T47D (cell line): ENCODE data around the gene KIF15.
"Not testable (repeated sequence)": the region's sequence is repeated elsewhere in the genome, so short reads cannot be mapped to it uniquely, and the experiment has no call there.

Source experiments
- DNase-seq, 2 experiments: peaks; one replicate each; pipeline versions ENCODE4 v3.0.0 to v3.0.0-alpha.2; 2011 to 2012; ENCODE audit warnings: low read depth in 1 of 2, low spot score in 1 of 2
- JUND ChIP-seq: IDR thresholded peaks from 2 replicates; pipeline ENCODE4 v1.6.1; 2012; ENCODE audit warnings: low read depth
- in situ Hi-C: cut with HindIII; loops from 2 replicates; pipeline ENCODE4 v1.10.0; 2016; ENCODE audit warnings: low sequenced_read_pairs, low pct_unique_long_range_greater_than_20kb

The KIF15 gene

DNA sequence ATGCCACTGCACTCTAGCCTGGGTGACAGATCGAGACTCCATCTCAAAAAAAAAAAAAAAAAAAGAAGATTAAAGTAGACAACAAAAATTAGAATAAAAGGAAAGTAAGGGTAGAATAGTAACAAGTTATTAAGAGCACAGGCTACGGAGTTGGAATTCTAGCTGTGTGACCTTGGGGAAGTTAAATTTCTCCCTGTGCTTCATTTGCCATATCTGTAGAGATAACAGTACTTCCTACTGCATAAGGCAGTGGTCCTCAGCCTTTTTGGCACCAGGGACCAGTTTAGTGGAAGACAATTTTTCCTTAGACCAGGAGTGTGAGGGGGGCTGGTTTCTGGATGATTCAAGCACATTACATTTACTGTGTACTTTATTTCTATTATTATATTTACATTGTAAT lies 71.4 kb downstream of the KIF15 start:
- in situ Hi-C loops: no loop called here
- no peak for DNase-seq
- TF ChIP-seq JUND: no peak

DNA sequence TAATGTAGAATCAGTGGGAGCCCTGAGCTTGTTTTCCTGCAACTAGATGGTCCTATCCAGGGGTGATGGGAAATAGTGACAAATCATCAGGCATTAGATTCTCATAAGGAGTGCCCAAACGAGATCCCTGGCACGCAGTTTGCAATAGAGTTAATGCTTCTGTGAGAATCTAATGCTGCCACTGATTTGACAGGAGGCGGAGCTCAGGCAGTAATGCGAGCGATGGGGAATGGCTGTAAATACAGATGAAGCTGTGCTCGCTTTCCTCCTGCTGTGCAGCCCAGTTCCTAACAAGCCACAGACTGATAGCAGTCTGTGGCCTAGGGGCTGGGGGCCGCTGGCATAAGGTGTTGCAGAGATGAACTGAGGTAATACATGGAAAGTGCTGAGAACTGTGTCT lies 71.8 kb downstream of the KIF15 start:
- in situ Hi-C loops: no loop called here
- no peak for DNase-seq
- TF ChIP-seq JUND: no peak

DNA sequence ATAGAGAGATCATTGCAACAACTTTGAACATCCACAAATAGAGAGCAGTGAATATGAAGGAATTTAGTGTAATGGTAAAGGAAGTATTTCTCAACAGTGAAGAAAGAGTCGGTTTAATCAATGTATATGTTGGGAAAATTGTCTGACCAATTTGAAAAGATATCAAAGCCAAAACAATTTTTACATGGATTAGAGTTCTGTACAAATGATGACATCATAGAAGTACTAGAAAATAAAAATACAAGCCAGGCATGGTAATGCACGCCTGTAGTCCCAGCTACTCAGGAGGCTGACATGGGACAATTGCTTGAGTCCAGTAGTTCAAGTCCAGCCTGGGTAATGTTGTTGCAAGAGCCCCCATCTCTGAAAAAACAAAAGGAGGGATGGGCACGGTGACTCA lies 74.1 kb downstream of the KIF15 start:
- TF ChIP-seq JUND: no peak
- in situ Hi-C loops: no loop called here
- DNase-seq: no peak

DNA sequence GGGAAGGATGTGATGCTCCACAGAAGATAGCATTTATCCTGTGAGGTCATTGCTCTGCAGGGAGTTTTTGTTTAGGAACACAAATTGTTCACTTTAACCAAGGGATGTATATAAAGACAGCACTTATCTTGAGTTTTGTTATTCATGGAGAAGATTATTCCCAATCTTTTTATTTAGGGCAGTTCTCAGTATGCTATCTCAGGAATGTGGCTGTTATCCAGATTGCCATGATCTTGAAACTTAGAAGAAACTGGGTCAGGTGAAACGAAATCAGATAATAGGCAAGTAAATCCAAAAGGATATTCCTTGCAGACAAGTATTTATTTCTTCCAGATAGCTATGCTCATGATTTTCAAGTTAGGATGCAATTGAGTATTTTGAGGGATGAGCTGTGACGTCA lies 80.8 kb downstream of the KIF15 start:
- no peak for TF ChIP-seq JUND
- in situ Hi-C loops: no loop called here
- no peak for DNase-seq

DNA sequence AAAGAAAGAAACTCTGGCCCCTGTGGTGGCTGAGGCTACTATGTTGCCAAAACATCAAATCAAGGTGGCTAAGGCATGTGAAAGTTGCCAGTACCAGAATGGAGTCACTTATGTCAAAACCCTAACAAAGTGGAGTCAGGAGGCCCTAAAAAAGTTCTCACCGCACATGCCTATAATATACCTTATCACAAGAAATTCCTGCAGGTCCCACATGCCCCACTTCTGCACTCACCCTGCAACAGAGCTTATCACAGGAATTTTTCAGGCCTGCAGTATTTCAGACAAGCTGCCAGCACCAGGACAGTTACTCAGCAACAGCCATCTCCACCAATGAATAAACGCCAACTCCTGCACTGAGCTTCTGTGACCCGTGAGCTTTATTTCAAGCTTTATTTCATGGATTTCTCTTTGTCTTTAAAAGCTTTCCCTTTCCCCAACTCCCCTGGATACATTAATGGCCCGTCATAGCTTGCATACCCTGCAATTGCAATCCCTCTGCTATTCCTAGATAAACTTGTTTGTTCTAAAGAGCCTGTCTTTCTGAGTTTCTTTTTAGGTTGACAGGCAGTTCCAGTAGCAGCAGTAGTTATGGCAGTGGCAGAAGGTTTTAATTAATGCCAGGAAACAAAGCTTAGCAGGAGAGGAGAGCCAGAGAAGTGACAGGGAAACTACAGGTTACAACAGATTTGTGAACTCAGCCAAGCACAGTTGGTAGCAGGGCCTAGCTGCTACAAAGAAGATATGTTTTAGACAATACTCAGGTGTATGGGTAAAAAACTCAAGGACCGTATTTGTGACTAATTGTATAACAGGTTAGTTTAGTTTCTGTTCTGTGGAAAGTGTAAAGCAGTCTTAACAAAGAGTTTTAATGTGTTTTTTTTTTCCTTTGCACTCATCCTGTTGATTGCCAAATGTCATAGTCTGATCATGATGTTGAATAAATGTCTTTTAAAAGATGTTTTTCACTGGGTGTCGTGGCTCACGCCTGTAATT lies 84.2 kb downstream of the KIF15 start:
- in situ Hi-C loops: no loop called here
- TF ChIP-seq JUND: no peak
- no peak for DNase-seq

DNA sequence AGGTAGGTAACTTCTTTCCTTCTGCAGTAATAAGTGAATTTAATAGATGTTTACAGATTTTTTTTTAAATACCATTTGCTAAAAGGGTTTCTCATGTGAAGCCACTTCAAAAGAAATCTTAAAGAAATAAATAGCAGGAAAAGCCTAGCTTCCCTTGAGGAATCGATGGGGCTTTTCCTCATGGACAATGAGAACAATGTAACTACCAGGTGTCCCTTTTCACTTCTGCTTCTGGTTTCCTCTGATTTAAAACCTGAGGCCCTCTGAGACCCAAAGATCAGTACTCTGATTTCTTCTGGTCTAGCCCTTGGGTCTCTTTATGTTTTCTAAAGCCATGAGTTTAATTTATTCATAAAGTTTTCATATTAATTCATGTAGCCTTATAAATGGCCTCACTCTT lies 87.0 kb downstream of the KIF15 start:
- in situ Hi-C loops: no loop called here
- DNase-seq: no peak
- TF ChIP-seq JUND: no peak

DNA sequence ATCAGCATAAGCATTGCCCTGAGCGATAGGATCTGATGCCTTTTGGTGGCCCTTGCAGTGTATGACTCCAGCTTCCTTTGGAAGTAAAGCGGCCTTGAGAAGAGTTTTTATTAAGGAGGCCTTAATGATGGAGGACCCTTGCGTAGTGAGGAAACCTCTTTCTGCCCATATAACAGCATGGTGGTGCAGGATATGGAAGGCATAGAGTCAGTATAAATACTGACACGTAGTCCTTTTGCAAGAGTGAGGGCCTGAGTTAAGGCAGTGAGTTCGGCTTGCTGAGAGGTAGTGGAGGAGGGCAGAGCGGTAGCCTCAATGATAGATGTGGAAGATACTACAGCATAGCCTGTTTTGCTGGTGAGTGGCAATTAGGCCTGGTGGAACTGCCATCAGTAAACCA lies 95.1 kb downstream of the KIF15 start:
- in situ Hi-C loops: not testable (repeated sequence)

DNA sequence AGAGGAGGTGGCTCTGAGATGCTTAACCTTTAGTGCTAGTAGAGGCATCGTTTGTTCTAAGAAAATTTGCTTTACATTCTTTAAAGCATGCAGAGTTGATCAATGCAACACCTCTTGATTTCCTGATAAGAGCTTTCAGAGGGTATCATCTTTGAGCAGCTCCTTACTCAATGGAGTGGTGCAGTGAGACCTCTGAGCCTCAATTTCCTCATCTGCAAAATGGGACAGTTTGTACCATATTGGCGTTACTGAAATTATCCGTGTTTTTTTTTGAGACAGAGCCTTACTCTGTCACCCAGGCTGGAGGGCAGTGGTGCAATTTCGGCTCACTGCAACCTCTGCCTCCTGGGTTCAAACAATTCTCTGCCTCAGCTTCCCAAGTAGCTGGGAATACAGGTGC lies 98.5 kb downstream of the KIF15 start:
- in situ Hi-C loops: no loop called here
- DNase-seq: no peak
- no peak for TF ChIP-seq JUND

More for the DNA sequence above, 95.1 kb downstream of the KIF15 start:
- not testable (repeated sequence) for DNase-seq

DNA sequence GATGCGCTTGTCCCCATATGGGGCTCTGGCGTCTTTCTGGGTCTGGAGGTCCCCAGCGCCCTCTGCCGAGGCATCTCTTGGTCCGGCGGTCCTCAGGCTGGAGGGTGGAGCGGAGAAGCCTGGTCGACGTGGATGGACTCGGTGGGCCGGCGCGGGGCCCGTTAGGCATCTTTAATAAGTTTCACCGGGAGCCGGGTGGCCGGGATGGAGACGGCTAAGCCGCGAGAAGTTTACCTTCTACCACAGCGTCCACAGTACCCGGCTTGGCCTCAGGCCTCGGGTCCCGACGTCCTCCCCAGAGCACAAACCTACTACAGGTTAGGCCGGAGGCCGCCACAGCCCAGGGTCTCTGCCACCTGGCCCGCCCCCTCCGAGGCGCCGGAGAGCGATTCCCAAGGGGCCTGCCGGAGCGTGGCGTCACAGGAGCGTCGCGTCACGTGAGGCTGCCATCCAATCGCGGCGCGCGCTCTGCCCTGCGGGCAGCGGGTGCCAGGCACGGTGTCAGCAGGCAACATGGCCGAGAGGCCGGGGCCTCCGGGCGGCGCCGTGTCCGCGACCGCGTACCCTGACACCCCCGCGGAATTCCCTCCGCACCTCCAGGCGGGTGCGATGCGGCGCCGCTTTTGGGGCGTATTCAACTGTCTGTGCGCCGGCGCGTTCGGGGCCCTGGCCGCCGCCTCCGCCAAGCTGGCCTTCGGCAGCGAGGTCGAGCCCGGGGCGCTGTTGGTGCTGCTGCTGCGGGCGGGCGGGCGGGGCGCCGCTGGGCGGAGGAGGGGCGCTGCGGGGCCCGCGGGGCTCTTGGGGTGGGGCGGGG lies 100.0 kb downstream of the KIF15 start, which contains the start of gene TMEM42:
Gene TMEM42, plus strand, starts transcription at position 501 of the 814 bp plus-strand sequence. Its CDS starts 13 bp downstream, at position 514.
- in situ Hi-C loops: no loop called here
- DNase-seq: peak; percentile 88 to 93
- no peak for TF ChIP-seq JUND

DNA sequence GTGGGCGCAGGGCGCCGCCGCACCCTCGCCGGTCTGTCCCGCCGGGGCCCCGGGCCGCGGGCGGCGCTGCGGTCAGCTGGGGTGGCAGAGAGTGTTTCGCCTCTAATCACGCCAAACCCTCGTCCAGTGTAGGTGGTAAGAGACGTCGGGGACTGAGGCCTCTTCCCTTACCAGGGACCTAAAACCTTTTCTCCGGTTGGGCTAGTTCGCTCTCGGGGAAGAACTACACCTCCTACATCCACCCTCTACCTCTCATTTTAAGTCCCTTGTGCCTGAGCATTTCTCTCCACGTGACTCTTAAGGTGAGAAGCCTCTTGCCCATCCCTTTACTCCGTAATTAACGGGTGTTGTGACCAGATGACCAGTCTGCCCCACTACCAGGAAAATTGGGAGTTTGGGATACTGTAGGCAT lies 100.6 kb downstream of the KIF15 start:
- DNase-seq: peak in 1 of 2 experiments; percentile 30
- TF ChIP-seq JUND: no peak
- in situ Hi-C loops: no loop called here

DNA sequence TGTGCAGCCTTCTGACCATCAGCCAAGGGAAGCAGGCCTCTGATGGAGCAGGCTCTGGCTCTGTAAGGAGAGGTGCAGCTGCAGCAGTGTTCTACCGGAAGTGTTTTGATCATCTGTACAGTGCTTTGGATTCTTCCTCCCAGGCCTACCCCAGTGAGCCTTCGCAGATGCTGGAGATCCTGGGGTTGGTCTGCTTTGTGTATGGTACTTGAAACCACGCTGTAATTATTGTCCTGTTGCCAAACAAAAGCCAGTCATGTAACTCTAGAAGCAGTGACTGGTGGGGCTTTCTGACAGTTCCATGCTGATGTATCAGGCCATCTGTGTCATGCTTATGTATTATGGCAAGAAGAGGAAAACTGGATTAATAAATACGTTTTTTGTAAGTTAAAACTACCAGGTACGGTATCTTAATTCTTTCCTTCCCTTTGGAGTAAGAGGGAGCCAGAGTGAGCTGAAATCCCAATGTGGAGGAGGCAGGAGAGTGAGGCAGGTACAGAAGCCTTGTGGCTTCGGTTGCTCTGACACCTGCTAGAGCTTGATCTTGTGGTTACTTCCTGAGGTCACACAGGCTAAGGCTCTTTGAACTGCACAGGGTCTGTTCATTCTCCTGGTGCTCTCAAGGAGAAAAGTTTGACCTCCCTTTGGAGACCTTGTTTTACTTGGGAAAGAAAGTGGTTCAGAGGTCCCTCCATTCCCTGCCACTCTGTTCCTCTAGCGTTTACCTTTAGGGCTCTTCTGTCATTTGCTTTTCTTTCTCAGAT lies 103.9 kb downstream of the KIF15 start:
- in situ Hi-C loops: no loop called here

DNA sequence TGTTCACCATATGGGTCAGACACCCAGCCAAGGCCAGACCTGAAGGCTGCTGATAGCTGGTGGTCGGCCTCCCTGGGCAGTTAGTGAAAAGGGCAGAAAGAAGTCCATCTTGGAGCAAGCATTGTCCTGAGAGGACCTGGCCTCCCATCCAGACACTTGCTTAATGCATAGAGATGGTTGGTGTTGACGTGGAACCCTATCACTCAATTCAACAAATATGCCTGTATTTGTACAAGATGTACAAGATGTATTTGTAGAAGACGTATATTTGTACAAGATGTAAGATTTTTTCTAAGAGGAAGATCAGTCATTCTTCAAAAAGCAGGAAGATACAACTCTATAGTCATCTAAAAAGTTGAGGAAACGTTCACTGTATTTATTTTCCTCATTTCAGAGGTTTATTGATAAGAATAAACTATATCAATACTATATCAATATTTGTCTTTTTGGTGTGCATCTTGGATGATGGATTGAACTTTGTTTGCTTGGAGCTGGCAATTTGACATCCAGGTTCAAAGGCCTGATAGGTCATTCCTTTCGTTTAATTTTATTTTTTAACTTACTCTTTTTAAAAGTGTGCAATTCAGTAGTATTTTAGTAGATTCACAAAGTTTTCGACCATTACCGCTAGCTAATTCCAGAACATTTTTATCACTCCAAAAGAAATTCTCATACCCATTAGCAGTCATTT lies 106.0 kb downstream of the KIF15 start:
- no peak for DNase-seq
- no peak for TF ChIP-seq JUND
- in situ Hi-C loops: no loop called here

More for the DNA sequence above, 103.9 kb downstream of the KIF15 start:
- TF ChIP-seq JUND: no peak
- no peak for DNase-seq
